Loucy (cell line): Measurements from ENCODE around the gene ATOH1.

Source experiments
- EZH2phosphoT487 ChIP-seq: fragments of 200-600 bp; IDR thresholded peaks from 2 replicates; pipeline ENCODE4 v1.6.1; 2018; ENCODE audit warnings: antibody characterized with exemption, mild to moderate bottlenecking, moderate library complexity, borderline replicate concordance
- TF ChIP-seq, protein P1 (sequence below): fragments of 200-600 bp; sonication (generic); conservative IDR thresholded peaks from 2 replicates; pipeline ENCODE4 v1.5.1; 2014; ENCODE audit warnings: mild to moderate bottlenecking, antibody characterized with exemption, low read length

DNA sequence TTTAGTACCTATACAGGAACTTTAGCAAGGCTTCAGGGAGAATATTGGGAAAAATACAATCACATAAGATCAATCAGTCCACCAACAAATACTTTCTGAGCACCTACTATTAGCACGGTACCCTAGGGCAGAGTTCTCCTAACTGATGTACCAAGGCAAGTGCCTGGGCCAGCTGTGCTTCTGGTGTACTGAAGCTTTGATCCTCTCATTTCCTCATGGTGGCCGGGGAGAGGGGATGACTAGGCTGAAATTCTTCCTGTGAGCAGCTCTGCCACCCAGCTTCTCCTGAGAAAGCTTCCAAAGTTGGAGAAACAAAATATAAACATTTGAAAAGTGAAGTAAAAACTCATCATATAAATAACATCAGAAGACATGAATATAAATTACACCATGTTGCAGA lies 49.3 kb upstream of the ATOH1 start:
- TF ChIP-seq, protein P1, sequence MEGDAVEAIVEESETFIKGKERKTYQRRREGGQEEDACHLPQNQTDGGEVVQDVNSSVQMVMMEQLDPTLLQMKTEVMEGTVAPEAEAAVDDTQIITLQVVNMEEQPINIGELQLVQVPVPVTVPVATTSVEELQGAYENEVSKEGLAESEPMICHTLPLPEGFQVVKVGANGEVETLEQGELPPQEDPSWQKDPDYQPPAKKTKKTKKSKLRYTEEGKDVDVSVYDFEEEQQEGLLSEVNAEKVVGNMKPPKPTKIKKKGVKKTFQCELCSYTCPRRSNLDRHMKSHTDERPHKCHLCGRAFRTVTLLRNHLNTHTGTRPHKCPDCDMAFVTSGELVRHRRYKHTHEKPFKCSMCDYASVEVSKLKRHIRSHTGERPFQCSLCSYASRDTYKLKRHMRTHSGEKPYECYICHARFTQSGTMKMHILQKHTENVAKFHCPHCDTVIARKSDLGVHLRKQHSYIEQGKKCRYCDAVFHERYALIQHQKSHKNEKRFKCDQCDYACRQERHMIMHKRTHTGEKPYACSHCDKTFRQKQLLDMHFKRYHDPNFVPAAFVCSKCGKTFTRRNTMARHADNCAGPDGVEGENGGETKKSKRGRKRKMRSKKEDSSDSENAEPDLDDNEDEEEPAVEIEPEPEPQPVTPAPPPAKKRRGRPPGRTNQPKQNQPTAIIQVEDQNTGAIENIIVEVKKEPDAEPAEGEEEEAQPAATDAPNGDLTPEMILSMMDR = no peak
- no peak for TF ChIP-seq EZH2phosphoT487
